Muscle layer of duodenum (tissue), 2 donors: Measurements from ENCODE around the gene HIGD2A.
A peak's percentile ranks its signal among the peaks of the same experiment; 100 is the strongest.

Experiments used
- H3K27ac ChIP-seq: one replicate; pipeline ENCODE4 v1.7.0; 2013; ENCODE audit warnings: mild to moderate bottlenecking, low read length
- H3K27me3 ChIP-seq: one replicate; pipeline ENCODE4 v1.7.0; 2013; ENCODE audit warnings: low read depth, mild to moderate bottlenecking, control low read depth, low read length
- H3K36me3 ChIP-seq, 2 donors: one replicate each; pipeline ENCODE4 v1.7.0; 2013; ENCODE audit warnings: low read length in 2 of 2, control low read depth in 1 of 2, mild to moderate bottlenecking in 1 of 2; ENCODE audit not compliant: insufficient read depth in 2 of 2, control insufficient read depth in 1 of 2
- H3K4me1 ChIP-seq, 2 donors: one replicate each; pipeline ENCODE4 v1.7.0; 2013; ENCODE audit warnings: low read length in 2 of 2, mild to moderate bottlenecking in 2 of 2, control low read depth in 1 of 2, moderate library complexity in 1 of 2; ENCODE audit not compliant: insufficient read depth in 2 of 2, control insufficient read depth in 1 of 2
- H3K4me3 ChIP-seq, 2 donors: one replicate each; pipeline ENCODE4 v1.7.0; 2013; ENCODE audit warnings: low read length in 2 of 2, low read depth in 1 of 2, mild to moderate bottlenecking in 1 of 2
- H3K9me3 ChIP-seq, 2 donors: one replicate each; pipeline ENCODE4 v1.7.0; 2013; ENCODE audit warnings: low read length in 2 of 2, control low read depth in 1 of 2, mild to moderate bottlenecking in 1 of 2; ENCODE audit not compliant: control insufficient read depth in 1 of 2
- donor health status: healthy.

The HIGD2A gene

GRCh38 chr5:176387384-176387925 lies 1.1 kb upstream of the HIGD2A start:
- H3K4me3 ChIP-seq: peak overlapping the region; percentile 91 to 97
- peaks cover 37 to 48% of the 10 kb centered on the region in 2 donors for H3K36me3 ChIP-seq
- H3K9me3 ChIP-seq: no peaks in the 10 kb centered on the region
- no peaks in the 10 kb centered on the region for H3K27me3 ChIP-seq
- H3K4me1 ChIP-seq: peaks cover 0 to 21% of the 10 kb centered on the region in 2 donors
- H3K27ac ChIP-seq: peak overlapping the region; percentile 98

GRCh38 chr5:176388003-176388443 lies 528 bp upstream of the HIGD2A start:
- H3K27ac ChIP-seq: peak overlapping the region; percentile 98
- peaks cover 34 to 50% of the 10 kb centered on the region in 2 donors for H3K36me3 ChIP-seq
- H3K4me3 ChIP-seq: peak overlapping the region; percentile 91 to 97
- H3K9me3 ChIP-seq: no peaks in the 10 kb centered on the region
- H3K4me1 ChIP-seq: peaks cover 0 to 21% of the 10 kb centered on the region in 2 donors
- no peaks in the 10 kb centered on the region for H3K27me3 ChIP-seq

- Histone ChIP-seq H3K4me3 (peak overlapping the region; percentile 91 to 97), H3K9me3 (no peaks in the 10 kb centered on the region), H3K36me3 (peaks cover 32 to 50% of the 10 kb centered on the region in 2 donors), H3K4me1 (peaks cover 0 to 21% of the 10 kb centered on the region in 2 donors), H3K27ac (peak overlapping the region; percentile 98), H3K27me3 (no peaks in the 10 kb centered on the region)
These were observed 878 bp downstream of the HIGD2A start for GRCh38 chr5:176389135-176390123.

- H3K27ac ChIP-seq: no peak overlapping the region
- no peaks in the 10 kb centered on the region for H3K27me3 ChIP-seq
- H3K36me3 ChIP-seq: peaks cover 25 to 38% of the 10 kb centered on the region in 2 donors
- no peak overlapping the region for H3K4me3 ChIP-seq
- peaks cover 0 to 21% of the 10 kb centered on the region in 2 donors for H3K4me1 ChIP-seq
- no peaks in the 10 kb centered on the region for H3K9me3 ChIP-seq
These were observed 2.9 kb downstream of the HIGD2A start for GRCh38 chr5:176391479-176391878.

- Histone ChIP-seq H3K4me1 (peaks cover 0 to 21% of the 10 kb centered on the region in 2 donors), H3K36me3 (peaks cover 28 to 38% of the 10 kb centered on the region in 2 donors), H3K4me3 (no peak overlapping the region), H3K27me3 (no peaks in the 10 kb centered on the region), H3K27ac (no peak overlapping the region), H3K9me3 (no peaks in the 10 kb centered on the region)
These were observed 3.4 kb downstream of the HIGD2A start for GRCh38 chr5:176391999-176392398.

GRCh38 chr5:176392526-176392925 lies 4.0 kb downstream of the HIGD2A start:
- H3K9me3 ChIP-seq: no peaks in the 10 kb centered on the region
- H3K27ac ChIP-seq: no peak overlapping the region
- H3K27me3 ChIP-seq: no peaks in the 10 kb centered on the region
- H3K36me3 ChIP-seq: peaks cover 28 to 43% of the 10 kb centered on the region in 2 donors
- no peak overlapping the region for H3K4me3 ChIP-seq
- peaks cover 0 to 16% of the 10 kb centered on the region in 2 donors for H3K4me1 ChIP-seq

GRCh38 chr5:176394096-176394495 lies 5.5 kb downstream of the HIGD2A start:
- no peak overlapping the region for H3K27ac ChIP-seq
- no peaks in the 10 kb centered on the region for H3K9me3 ChIP-seq
- peaks cover 31 to 49% of the 10 kb centered on the region in 2 donors for H3K36me3 ChIP-seq
- H3K27me3 ChIP-seq: no peaks in the 10 kb centered on the region
- H3K4me3 ChIP-seq: no peak overlapping the region
- peaks cover 0 to 8% of the 10 kb centered on the region in 2 donors for H3K4me1 ChIP-seq

GRCh38 chr5:176394881-176395675 lies 6.5 kb downstream of the HIGD2A start:
- no peak overlapping the region for H3K27ac ChIP-seq
- no peaks in the 10 kb centered on the region for H3K27me3 ChIP-seq
- peaks cover 0 to 2% of the 10 kb centered on the region in 2 donors for H3K4me1 ChIP-seq
- no peak overlapping the region for H3K4me3 ChIP-seq
- peaks cover 33 to 49% of the 10 kb centered on the region in 2 donors for H3K36me3 ChIP-seq
- H3K9me3 ChIP-seq: no peaks in the 10 kb centered on the region

GRCh38 chr5:176396330-176396729 lies 7.8 kb downstream of the HIGD2A start:
- Histone ChIP-seq H3K4me1 (no peaks in the 10 kb centered on the region), H3K9me3 (no peaks in the 10 kb centered on the region), H3K36me3 (peaks cover 27 to 40% of the 10 kb centered on the region in 2 donors), H3K27ac (no peak overlapping the region), H3K4me3 (no peak overlapping the region), H3K27me3 (no peaks in the 10 kb centered on the region)

- H3K9me3 ChIP-seq: no peaks in the 10 kb centered on the region
- H3K4me3 ChIP-seq: no peak overlapping the region
- no peak overlapping the region for H3K27ac ChIP-seq
- H3K27me3 ChIP-seq: no peaks in the 10 kb centered on the region
- H3K36me3 ChIP-seq: peaks cover 25 to 27% of the 10 kb centered on the region in 2 donors
- H3K4me1 ChIP-seq: peaks cover 0 to 4% of the 10 kb centered on the region in 2 donors
These were observed 9.3 kb downstream of the HIGD2A start for GRCh38 chr5:176397736-176398420.
